NCI-H1930 (cell line): ENCODE data around the gene KLF2.
A peak's percentile ranks its signal among the peaks of the same experiment; 100 is the strongest.
"Not testable (repeated sequence)": the region's sequence is repeated elsewhere in the genome, so short reads cannot be mapped to it uniquely, and the experiment has no call there.

Experiments used
- DNase-seq, 2 experiments: peaks; one replicate each; lab custom pipeline; 2025; lab: John Stamatoyannopoulos, UW

Gene KLF2

DNA sequence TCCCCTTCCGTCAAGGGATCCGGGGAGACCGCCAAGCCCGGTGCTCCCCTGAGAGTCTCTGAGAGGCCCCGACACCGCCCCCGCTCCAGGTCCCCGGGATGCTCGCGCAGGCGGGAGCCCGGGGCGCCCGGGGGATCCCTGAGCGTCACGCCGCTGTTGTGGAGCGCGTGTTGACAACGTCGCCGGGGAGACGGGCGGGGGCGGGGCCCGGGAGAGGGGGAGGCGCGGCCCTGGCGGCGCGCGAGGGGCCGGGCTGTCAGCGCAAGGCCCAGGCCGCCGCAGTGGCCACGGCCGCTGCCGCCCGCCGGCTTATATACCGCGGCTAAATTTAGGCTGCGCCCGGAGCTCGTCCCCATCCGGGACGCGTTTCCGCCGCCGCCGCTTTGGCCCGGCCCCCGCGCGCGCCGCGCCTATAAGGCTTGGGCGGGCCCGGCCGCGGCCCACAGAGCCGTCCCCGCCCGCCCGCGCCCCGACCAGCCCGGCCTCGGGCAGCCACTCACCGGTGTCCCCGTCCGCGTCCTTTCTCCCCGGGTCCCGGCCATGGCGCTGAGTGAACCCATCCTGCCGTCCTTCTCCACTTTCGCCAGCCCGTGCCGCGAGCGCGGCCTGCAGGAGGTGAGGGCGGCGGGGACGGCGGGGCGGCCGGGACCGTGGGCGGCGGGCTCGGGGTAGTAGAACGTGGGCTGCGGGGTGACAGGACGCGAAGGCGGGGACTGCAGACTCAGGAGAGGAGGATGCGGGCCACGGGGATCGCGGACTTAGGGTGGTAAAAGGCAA is at the start of gene KLF2:
Gene KLF2 (plus strand): TSS at position 443 of the 777 bp plus-strand sequence. CDS start 98 bp downstream, at position 541.
- DNase-seq, result peak; percentile 7 to 35

GRCh38 chr19:16280306-16280705 is 44.3 kb upstream of the KLF2 start:
- DNase-seq, result no peak

GRCh38 chr19:16281743-16282142 is 42.9 kb upstream of the KLF2 start:
- DNase-seq, result no peak

GRCh38 chr19:16283210-16284061 is 41.2 kb upstream of the KLF2 start:
- no peak for DNase-seq

DNA sequence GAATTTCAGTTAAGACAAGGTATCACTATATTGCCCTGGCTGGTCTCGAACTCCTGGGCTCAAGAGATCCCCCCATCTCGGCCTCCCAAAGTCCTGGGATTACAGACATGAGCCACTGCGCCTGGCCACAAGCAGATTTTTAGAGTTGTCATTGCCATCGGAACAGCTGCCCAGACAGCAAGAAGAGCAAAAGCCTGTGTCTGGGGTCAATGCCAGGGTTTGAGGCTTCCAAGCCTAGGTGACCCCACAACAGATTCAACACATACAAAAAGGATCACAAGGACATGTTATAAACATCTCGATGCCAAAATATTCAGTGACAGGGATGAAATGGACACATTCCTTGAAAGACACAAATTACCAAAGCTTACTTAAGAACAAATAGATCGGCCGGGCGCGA is 40.1 kb upstream of the KLF2 start:
- no peak for DNase-seq

DNA sequence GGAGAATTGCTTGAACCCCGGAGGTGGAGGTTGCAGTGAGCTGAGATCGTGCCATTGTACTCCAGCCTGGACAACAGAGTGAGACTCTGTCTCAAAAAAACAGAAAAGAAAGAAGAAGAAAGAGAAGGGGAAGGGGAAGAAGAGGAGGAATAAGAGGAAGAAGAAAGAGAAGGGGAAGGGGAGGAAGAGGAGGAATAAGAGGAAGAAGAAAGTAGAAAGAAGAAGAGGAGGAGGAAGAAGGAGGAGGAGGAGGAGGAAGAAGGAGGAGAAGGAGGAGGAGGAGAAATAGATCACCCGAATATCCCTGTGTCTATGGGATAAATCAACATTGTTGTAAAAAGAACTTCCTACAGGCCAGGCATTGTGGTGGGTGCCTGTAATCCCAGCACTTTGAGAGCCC is 39.5 kb upstream of the KLF2 start:
- DNase-seq, result not testable (repeated sequence)

DNA sequence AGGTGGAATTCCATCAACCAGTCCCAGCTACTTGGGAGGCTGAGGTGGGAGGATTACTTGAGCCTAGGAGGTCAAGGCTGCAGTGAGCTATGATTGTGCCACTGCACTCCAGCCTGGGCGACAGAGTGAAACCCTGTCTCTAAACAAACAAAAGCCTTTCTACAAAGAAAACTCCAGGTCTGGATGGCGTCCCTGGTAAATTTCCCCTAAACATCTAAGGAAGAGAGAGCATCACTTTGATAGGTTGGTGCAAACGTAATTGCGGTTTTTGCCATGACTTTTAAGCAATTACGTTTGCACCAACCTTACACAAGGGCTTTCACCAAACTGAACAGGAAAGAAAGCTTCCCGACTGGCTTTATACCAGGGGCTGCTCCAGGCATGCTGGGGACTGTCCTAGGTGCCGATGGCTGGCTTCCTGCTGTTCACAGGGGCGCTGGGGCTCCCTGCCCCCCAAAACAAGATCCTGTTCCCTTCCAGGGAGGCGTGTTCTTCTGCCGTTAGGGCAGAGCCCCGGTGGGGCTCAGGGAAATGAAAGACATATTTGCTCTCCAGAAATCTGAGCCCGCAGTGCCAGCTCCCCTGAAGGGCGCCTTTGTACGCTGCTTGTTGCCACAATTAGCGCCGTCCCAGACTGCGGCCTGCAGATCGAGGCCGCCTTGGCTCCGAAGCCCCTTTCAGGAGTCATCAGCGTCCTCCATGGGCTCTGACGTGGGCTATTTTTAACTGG is 38.7 kb upstream of the KLF2 start:
- peak in 1 of 2 experiments; percentile 42 for DNase-seq

DNA sequence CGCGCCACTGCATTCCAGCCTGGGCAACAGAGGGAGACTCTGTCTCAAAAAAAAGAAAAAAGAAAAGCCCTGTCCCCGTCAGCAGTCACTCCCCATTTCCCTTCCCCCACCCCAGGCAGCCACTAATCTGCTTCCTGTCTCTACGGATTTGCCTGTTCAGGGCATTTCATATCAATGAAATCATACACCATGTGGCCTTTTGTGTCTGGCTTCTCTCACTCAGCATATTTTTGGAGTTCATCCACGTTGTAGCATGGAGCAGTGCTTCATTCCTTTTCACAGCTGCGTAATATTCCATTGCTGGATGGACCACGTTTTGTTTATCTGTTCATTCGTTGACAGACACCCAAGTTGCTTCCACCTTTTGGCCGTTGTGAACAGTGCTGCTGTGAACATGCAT is 36.1 kb upstream of the KLF2 start:
- DNase-seq, result no peak

- DNase-seq, result no peak
Measured at GRCh38 chr19:16289594-16289993, 35.0 kb upstream of the KLF2 start.

GRCh38 chr19:16290692-16291091 is 33.9 kb upstream of the KLF2 start:
- no peak for DNase-seq

GRCh38 chr19:16293118-16294091 is 31.2 kb upstream of the KLF2 start:
- DNase-seq, result no peak

DNA sequence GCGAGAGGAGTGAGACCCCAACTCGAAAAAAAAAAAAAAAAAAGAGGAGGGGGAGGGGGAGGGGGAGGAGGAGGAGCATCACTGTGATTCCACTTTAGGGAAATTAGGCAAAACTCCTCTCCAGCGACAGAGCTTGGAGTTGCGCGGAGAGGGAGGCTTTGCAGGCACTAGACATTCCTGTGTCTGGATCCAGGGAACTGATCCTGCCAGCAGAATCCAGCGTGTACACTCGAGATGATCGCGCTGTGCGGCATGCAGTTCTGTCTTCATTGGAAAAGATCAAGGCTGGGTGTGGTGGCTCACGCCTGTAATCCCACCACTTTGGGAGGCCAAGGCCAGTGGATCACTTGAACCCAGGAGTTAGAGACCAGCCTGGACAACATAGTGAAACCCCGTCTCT is 29.6 kb upstream of the KLF2 start:
- no peak for DNase-seq

- DNase-seq, result no peak
Measured at GRCh38 chr19:16296713-16297112, 27.9 kb upstream of the KLF2 start.

GRCh38 chr19:16297575-16298178 is 26.9 kb upstream of the KLF2 start:
- no peak for DNase-seq

GRCh38 chr19:16298334-16298733 is 26.3 kb upstream of the KLF2 start:
- no peak for DNase-seq

DNA sequence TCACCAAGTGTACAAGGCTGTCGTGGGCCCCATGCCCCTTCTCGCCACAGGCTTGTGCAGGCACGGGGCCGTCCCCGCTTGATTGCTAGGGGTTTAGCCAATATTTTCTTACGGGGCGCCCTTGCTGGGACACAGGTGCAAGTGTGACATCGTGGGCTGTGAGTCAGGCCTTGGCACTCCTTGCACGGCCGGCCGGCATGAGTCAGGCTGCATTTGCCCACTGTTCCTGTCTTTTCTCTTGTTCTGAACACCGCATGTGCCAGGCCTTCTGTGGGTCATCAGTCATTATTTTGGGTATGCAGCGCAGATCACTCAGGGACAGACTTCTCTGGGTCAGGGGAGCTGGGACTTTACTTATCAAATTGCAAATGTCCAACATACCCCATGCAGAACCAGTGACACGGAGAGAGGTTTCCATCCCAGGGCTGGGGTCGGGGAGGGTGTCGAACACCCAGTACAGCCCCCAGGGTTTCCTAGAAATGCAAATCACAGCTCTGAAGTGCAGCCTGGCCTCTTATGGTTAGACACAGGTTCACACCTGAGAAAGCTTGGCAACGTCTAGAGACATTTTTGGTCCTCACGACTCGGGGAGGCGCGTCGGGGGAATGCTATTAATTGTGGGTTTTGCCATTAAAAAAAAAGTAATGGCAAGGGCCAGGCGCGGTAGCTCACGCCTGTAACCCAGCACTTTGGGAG is 22.5 kb upstream of the KLF2 start:
- no peak for DNase-seq

DNA sequence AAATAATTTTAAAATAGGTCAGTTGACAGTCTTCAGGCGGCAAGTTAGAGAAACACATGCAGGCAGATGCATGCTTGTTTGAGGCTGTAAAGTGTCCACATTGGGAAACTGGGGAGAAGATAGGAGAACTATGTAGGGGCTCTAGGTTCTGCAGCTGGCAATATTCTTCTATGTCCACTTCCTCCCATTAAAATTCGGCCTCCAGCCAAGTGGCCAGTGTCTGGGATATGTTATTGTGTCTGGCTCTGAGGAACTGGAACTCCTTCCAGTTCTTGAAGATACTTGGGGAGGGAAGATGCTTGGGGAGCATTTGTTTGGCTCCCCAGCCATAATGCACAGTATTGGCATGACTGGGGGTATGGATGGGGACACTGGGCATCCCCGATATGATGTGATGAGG is 20.9 kb upstream of the KLF2 start:
- no peak for DNase-seq

- not testable (repeated sequence) for DNase-seq
Measured at GRCh38 chr19:16304511-16304910, 20.1 kb upstream of the KLF2 start.

DNA sequence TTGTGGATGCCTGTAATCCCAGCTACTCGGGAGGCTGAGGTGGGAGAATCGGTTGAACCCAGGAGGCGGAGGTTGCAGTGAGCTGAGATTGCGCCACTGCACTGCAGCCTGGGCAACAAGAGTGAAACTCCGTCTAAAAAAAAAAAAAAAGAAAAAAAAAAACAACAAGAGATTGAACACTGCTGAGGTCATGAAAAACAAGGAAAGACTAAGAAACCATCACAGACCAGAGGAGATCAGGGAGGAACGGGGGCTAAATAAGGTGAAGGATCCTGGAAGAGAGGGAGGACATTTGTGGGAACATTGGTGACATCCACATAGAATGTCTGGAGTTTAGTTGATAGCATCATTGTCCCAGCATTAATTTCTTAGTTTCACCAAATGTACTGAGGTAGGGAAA is 19.6 kb upstream of the KLF2 start:
- not testable (repeated sequence) for DNase-seq

DNA sequence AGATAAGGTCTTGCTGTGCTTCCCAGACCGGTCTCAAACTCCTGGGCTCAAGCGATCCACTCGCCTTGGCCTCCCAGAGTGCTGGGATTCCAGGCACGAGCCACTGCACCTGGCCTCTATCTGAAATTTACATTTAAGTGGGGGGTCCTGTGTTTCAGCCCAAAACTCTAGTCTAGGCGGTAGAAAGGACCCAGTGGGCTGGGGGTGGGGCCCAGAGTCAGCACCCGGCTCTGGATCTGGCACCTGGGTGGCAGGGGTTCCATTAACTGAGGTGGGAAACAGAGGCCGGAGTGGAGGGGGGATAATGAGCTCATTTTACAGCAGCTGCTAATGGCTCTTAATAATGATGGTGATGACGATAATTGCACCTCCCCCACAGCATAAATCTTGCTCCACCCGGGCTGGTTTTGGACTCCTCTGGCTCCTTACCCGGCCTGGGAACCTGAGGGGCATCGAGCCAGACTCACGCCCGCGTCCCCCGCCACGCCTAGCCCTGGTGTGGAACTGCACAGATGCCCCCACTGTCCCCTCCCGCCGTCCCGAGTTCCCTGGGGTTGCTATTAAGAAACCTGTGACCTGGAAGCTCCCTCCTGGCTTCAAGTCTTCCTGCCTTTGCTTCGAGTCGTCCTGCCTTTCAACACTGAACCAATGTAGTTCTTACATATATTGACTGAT is 17.8 kb upstream of the KLF2 start:
- DNase-seq, result no peak
